Lower leg skin (tissue), 3 donors: ENCODE measurements around the gene DMD.

Source experiments
- POLR2A ChIP-seq, 2 donors: fragments of 450-650 bp; IDR thresholded peaks; one replicate each; pipeline ENCODE4 v1.6.1; 2016 to 2017; ENCODE audit warnings: antibody characterized with exemption in 2 of 2, mild to moderate bottlenecking in 1 of 2, moderate library complexity in 1 of 2
- TF ChIP-seq, protein P1 (sequence below), 3 donors: fragments of 450-650 bp; IDR thresholded peaks; one replicate each; pipeline ENCODE4 v1.5.1; 2016; ENCODE audit warnings: antibody characterized with exemption in 3 of 3, mild to moderate bottlenecking in 3 of 3, moderate library complexity in 2 of 3

DNA sequence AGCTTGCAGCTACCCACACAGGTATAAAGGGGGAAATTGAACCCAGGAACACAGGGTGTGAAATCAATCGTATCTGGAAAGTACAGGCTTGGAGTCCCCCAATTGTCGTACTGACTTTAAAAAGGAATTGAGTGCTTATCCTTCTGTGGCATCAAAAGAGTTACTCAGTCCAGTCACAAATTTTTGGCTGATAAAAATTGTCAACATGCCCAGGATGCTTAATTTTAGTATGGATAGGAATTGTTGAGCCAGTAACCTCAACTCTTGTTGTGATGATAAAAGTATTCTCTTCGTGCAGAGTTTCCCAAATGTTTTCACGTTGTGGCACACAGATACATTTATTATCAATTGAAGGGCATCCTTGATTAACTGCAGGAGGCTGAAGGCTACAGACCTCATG, 2096.0 kb downstream of the DMD start:
- TF ChIP-seq POLR2A (IDR thresholded peaks at IDR 0.05): no peak
- TF ChIP-seq, protein P1, sequence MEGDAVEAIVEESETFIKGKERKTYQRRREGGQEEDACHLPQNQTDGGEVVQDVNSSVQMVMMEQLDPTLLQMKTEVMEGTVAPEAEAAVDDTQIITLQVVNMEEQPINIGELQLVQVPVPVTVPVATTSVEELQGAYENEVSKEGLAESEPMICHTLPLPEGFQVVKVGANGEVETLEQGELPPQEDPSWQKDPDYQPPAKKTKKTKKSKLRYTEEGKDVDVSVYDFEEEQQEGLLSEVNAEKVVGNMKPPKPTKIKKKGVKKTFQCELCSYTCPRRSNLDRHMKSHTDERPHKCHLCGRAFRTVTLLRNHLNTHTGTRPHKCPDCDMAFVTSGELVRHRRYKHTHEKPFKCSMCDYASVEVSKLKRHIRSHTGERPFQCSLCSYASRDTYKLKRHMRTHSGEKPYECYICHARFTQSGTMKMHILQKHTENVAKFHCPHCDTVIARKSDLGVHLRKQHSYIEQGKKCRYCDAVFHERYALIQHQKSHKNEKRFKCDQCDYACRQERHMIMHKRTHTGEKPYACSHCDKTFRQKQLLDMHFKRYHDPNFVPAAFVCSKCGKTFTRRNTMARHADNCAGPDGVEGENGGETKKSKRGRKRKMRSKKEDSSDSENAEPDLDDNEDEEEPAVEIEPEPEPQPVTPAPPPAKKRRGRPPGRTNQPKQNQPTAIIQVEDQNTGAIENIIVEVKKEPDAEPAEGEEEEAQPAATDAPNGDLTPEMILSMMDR (IDR thresholded peaks at IDR 0.05): no peak
